RPMI8226 (cell line): Measurements from ENCODE around the gene PCIF1.

Experiments
- DNase-seq: peaks from one replicate; pipeline ENCODE4 v3.0.0-alpha.2; 2015

PCIF1 gene

GRCh38 chr20:45997187-45997586, 62.7 kb downstream of the PCIF1 start:
- no peak for DNase-seq
